Heart right ventricle (tissue), 16 donors: ENCODE data around the gene MYO5A. TPM values are rescaled to one million over a fixed set of nuclear protein-coding genes. Genes with fewer than 3 reads are reported as not detected.

Source experiments
- ATAC-seq, 8 donors: fragments of 200-7000 bp; cut with Tn5 transposase; one replicate each; pipeline ENCODE4 v1.9.1; 2020; ENCODE audit warnings: mild to moderate bottlenecking in 8 of 8, moderate library complexity in 8 of 8, moderate number of reproducible peaks in 1 of 8
- DNase-seq, 2 donors: peaks; one replicate each; pipeline ENCODE4 v3.0.0-alpha.2; 2020
- H3K27ac ChIP-seq, 10 donors: fragments of 200-600 bp; sonication (generic) in 2 of 10; one replicate each; pipeline versions ENCODE4 v1.5.0 to v1.8.0; 2020 to 2022; ENCODE audit warnings: mild to moderate bottlenecking in 3 of 10
- H3K27me3 ChIP-seq, 7 donors: fragments of 200-600 bp; one replicate each; pipeline ENCODE4 v1.8.0; 2021 to 2022; ENCODE audit warnings: mild to moderate bottlenecking in 2 of 7
- H3K36me3 ChIP-seq, 9 donors: fragments of 200-600 bp; sonication (generic) in 1 of 9; one replicate each; pipeline versions ENCODE4 v1.5.0 to v1.8.0; 2020 to 2022; ENCODE audit warnings: mild to moderate bottlenecking in 2 of 9
- H3K4me1 ChIP-seq, 9 donors: fragments of 200-600 bp; sonication (generic) in 1 of 9; one replicate each; pipeline versions ENCODE4 v1.5.0 to v1.8.0; 2020 to 2022; ENCODE audit warnings: mild to moderate bottlenecking in 4 of 9
- H3K4me3 ChIP-seq, 10 donors: fragments of 200-600 bp; sonication (generic) in 2 of 10; one replicate each; pipeline versions ENCODE4 v1.5.0 to v1.8.0; 2020 to 2022; ENCODE audit warnings: mild to moderate bottlenecking in 7 of 10, moderate library complexity in 2 of 10
- H3K9me3 ChIP-seq, 11 donors: fragments of 200-600 bp in 10 of 11; sonication (generic) in 2 of 11; one replicate each; pipeline versions ENCODE4 v1.5.0 to v1.8.0; 2013 to 2022; ENCODE audit warnings: mild to moderate bottlenecking in 2 of 11, control low read depth in 1 of 11, moderate library complexity in 1 of 11
- WGBS, 2 donors: extraction: QIAGEN DNeasy Blood & Tissue Kit; methylation state at CpG; one replicate each; pipeline ENCODE4 v1.1.7; 2013; ENCODE audit warnings: inconsistent platforms in 1 of 2; 5-methylcytosine and 5-hydroxymethylcytosine counted together
- intact Hi-C, 10 donors: fragments of 100-400 bp; cut with DNase I; formaldehyde crosslinking; loops; one replicate each; pipeline versions ENCODE4 v1.11.1 to v1.14.2; 2022
- polyA plus RNA-seq, 2 donors: library from polyadenylated mRNA; stranded (reverse); fragments of 200-250 nt; gene quantifications; one replicate each; pipeline ENCODE4 v1.2.3, GENCODE V29; 2013
- total RNA-seq, 10 donors: library from RNA; stranded (reverse); fragmentation: NEBNext Ultra II Directional in 3 of 10; extraction: Animal tissue kit (Norgen Biotek cat#: 25700) in 3 of 10; gene quantifications; one replicate each; pipeline versions ENCODE4 v1.2.1 to v1.2.4, GENCODE V29; 2021 to 2023
- TF ChIP-seq, protein P1 (sequence below), 9 donors: fragments of 200-600 bp; sonication (generic) in 2 of 9; IDR thresholded peaks; one replicate each; pipeline versions ENCODE4 v1.5.0 to v1.8.0; 2021 to 2022; ENCODE audit warnings: antibody characterized with exemption in 9 of 9, mild to moderate bottlenecking in 5 of 9, moderate library complexity in 1 of 9
- donor health status: Arrhythmogenic right ventricular cardiomyopathy.
- donor health status: ischemic (EF 13 %, LVEDD 7.1; RV severe dilation, severe dysfunction).
- donor health status: healthy with polysubstance abuse.
- donor health status: DM: no; HTN: yes; CAD: no.
- donor health status: DM: no; HTN: no; CAD: no.
- donor health status: ischemic (EF 25% LVEDD 6.9; RV normal size, moderate dysfunction).
- donor health status: ischemic (EF 25% LVEDD 5.7; RV mildly dilated, moderate dysfunction).
- donor health status: healthy.
- donor health status: DM: yes; HTN: yes; CAD: no.
- donor health status: Ischemic cardiomyopathy.
- donor health status: ischemic (EF 35%, LVEDD 5.7; RV mildly dilated, moderate dysfunction).
- donor health status: nonischemic (EF 11% LVEDD 7.7; RV severe dilation, severe dysfunction).
- donor health status: DM: yes; HTN: yes; CAD: no.
- donor health status: PGD.
- donor health status: ischemic (EF 29% LVEDD 5.4; RV normal size, mild dysfunction).
- donor health status: nonischemic (EF 23%, LVEDD 6.1; RV moderate dilation, normal function).

The MYO5A gene
- total and polyA plus RNA-seq, 12 donors, result 3.1 to 15.7 (median 6.3) TPM

DNA sequence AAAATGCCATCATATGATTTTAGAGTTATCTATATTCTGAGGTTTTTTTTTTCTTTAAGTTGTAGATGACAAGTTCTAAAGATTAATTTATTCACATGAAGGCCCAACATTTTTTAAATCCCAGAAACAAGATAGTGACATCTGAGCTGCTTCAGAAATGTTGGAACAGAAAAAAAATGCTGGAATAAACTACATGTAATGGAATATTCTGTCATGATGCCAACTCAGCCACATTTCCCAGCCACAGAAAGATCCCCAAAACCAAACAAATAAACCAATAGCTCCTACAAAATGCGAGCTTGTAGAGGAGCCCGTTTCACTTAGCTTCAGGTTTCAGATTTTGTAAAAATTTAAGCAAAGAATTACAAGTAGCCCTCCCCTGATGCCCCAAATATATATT lies 122.1 kb downstream of the MYO5A start:
- Histone ChIP-seq H3K4me1 (no peaks in the 10 kb centered on the region), H3K4me3 (no peak overlapping the region), H3K27ac (no peak overlapping the region), H3K36me3 (peaks cover 0 to 68% (median 0%) of the 10 kb centered on the region in 9 donors), H3K27me3 (no peaks in the 10 kb centered on the region), H3K9me3 (no peaks in the 10 kb centered on the region)
- 88 to 93% methylated on average over 2 of the region's 2 CpGs for WGBS, 2 donors
- intact Hi-C loops, result loop anchor here in 1 of 10 donors (10.0 kb wide), 1 partner anchor 118 kb away; the partner anchor contains the start of gene MYO5A
- no peak for DNase-seq
- ATAC-seq, result no peak
- TF ChIP-seq, protein P1, sequence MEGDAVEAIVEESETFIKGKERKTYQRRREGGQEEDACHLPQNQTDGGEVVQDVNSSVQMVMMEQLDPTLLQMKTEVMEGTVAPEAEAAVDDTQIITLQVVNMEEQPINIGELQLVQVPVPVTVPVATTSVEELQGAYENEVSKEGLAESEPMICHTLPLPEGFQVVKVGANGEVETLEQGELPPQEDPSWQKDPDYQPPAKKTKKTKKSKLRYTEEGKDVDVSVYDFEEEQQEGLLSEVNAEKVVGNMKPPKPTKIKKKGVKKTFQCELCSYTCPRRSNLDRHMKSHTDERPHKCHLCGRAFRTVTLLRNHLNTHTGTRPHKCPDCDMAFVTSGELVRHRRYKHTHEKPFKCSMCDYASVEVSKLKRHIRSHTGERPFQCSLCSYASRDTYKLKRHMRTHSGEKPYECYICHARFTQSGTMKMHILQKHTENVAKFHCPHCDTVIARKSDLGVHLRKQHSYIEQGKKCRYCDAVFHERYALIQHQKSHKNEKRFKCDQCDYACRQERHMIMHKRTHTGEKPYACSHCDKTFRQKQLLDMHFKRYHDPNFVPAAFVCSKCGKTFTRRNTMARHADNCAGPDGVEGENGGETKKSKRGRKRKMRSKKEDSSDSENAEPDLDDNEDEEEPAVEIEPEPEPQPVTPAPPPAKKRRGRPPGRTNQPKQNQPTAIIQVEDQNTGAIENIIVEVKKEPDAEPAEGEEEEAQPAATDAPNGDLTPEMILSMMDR (IDR thresholded peaks at IDR 0.05), result no peak

DNA sequence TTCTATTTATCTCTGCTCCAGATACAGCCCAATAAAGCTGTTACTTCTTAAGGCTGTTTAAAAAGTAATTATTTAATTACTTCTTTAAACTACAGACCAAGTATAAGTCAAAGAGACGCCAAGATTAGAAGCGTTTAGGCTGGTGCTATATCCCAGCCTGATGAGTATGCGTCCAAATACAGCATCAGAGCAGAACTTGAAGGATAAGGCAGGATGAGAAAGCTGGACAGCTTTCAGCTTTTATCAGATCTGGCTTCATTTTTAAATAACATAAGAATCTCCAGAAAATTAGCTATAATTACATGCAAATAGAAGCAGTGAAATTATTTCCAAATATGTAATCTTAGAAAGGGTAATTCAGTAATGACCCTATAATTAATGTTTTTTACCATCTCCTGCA lies 122.8 kb downstream of the MYO5A start:
- TF ChIP-seq, protein P1 (IDR thresholded peaks at IDR 0.05), result no peak
- WGBS, 2 donors, result 47 to 72% methylated on average over 3 of the region's 3 CpGs
- Histone ChIP-seq H3K36me3 (peaks cover 0 to 65% (median 0%) of the 10 kb centered on the region in 9 donors), H3K4me3 (no peak overlapping the region), H3K27ac (no peak overlapping the region), H3K27me3 (no peaks in the 10 kb centered on the region), H3K4me1 (no peaks in the 10 kb centered on the region), H3K9me3 (no peaks in the 10 kb centered on the region)
- no peak for DNase-seq
- intact Hi-C loops, result loop anchor here in 1 of 10 donors (10.0 kb wide), 1 partner anchor 119 kb away; the partner anchor contains the start of gene MYO5A
- no peak for ATAC-seq

DNA sequence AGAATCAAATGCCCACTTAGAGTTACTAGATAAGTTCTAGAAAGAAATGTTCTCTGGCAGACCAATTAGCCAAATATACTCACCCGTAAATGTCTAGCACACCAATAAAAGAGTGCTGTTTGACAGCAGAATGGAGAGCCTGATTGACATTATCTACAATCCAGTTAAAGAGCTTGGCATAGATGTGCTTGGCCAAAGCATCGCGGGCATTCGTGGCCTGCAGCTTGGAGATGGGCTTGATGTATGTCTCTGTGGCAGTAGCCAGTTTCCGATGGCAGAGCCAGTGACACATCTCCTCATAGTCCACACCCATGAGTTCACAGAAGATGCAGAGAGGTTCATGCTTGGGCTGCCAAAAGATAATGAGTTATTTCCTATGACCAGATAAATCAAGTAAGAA lies 131.6 kb downstream of the MYO5A start:
- peaks cover 0 to 12% (median 0%) of the 10 kb centered on the region in 9 donors for H3K4me1 ChIP-seq
- DNase-seq, result peak; percentile 14 to 42
- TF ChIP-seq, protein P1 (IDR thresholded peaks at IDR 0.05), result no peak
- WGBS, 2 donors, result 52 to 59% methylated on average over 5 of the region's 5 CpGs
- peaks cover 0 to 39% (median 0%) of the 10 kb centered on the region in 9 donors for H3K36me3 ChIP-seq
- peak overlapping the region in 2 of 10 donors; percentile 1 to 4 for H3K27ac ChIP-seq
- intact Hi-C loops, result no loop called here
- peak in 7 of 8 donors; percentile 46 to 93 (median 83) for ATAC-seq
- no peak overlapping the region for H3K4me3 ChIP-seq
- no peaks in the 10 kb centered on the region for H3K27me3 ChIP-seq
- no peaks in the 10 kb centered on the region for H3K9me3 ChIP-seq

DNA sequence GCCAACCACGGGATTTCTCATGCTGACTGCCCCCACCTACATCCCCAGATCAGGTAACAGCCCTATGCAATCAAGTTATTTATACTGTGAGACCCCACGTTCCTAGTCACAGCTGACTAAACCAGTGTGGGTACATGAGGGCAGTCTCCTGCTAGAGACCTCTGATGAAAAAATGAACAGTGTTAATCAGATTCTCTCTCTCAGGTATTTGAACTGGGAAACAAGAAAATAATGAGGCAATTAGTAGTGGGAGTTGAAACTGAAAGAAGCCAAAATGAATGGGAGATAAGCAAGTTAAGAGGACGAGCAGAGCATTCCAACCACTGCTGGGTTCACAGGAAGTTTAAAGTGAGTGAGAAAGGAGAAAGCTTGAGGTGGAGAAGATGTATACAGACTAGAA lies 134.6 kb downstream of the MYO5A start:
- DNase-seq (no peak), ATAC-seq (no peak)
- H3K4me1 ChIP-seq, result peaks cover 0 to 16% (median 0%) of the 10 kb centered on the region in 9 donors
- intact Hi-C loops, result no loop called here
- H3K27me3 ChIP-seq, result no peaks in the 10 kb centered on the region
- peaks cover 0 to 59% (median 0%) of the 10 kb centered on the region in 9 donors for H3K36me3 ChIP-seq
- no peaks in the 10 kb centered on the region for H3K9me3 ChIP-seq
- TF ChIP-seq, protein P1 (IDR thresholded peaks at IDR 0.05), result no peak
- 54 to 56% methylated on average over 3 of the region's 3 CpGs for WGBS, 2 donors
- no peak overlapping the region for H3K27ac ChIP-seq
- H3K4me3 ChIP-seq, result no peak overlapping the region
